Epidermal melanocyte (primary cell): Measurements from ENCODE around the gene ASH1L.
"Not testable (repeated sequence)": the region's sequence is repeated elsewhere in the genome, so short reads cannot be mapped to it uniquely, and the experiment has no call there.

Experiments
- DNase-seq: peaks from one replicate; pipeline ENCODE4 v3.0.0; 2011; ENCODE audit warnings: low spot score; ENCODE audit not compliant: insufficient read length

ASH1L gene

GRCh38 chr1:155307247-155307740, 255.3 kb downstream of the ASH1L start:
- no peak for DNase-seq

DNA sequence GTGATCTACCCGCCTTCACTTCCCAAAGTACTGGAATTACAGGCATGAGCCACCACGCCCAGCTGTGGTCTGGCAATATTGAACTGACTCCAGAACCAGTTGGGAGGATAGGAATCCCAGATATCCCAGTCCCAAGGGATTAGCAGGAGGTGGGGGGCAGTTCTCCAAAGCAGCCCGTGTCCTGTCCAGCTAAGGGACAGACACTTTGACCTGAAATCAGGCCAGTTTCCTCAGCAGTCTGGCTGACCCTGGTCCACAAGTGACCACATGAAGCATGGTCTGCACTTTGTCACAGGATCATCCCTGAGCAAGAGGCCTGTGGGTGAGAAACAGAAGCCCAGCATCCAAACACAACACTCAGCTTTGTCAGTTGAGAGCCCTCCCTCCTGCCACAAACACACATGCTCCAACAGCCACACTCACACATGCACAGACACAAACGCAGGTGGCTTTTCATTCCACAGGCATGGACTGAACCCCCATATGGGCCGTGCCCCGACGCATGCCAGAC, 256.7 kb downstream of the ASH1L start:
- no peak for DNase-seq

DNA sequence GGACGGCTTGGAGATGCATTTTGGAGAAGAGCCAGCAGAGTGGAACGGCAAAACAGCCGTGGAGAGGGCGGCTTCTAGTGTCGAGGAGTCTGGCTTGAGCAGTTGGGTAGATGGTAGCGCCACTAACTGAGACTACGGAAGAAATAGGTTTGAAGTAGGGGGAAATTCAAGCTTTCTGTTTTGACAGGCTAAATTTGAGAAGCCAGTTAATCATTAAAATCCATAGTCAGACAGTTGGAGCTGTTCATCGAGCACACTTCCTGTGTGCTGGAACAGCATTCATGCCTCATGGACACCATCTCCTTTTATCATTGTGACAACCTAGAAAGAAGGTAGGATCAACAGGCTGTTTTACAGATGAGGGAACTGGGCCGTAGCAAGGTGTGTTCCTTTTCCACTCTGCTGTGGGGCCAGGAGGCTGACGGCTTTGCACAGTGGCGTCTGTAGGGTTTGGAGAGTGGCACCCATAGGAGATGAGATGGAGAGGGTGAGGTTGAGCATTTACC, 258.0 kb downstream of the ASH1L start:
- no peak for DNase-seq

DNA sequence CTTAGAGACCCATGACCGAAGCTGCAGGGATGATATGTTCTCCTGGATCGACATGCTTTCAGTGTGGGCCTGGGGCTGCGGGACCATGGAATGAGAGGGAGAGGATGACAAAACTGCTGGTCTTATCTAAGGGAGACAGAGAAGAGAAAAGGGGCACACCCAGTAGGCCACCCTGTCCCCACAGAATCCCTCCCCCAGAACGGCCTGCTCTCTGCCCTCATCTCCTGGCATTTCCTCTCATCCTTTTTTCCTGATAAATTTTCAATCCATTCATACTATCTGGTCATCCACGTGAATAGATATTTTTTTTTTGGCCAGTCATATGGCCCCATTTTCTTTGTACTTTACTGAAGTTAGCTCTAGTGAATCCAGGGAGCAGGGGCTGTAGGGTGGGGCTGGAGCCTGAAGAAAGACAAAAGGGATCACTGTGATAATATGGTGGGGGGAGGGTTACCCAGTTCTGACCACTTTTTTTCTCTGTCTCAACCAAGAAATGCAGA, 261.2 kb downstream of the ASH1L start, which contains the start of gene PKLR:
PKLR (minus strand) TSS at position 97 of the 500 bp plus-strand sequence; CDS start at position 54, 43 bp downstream.
- no peak for DNase-seq

- no peak for DNase-seq
These were observed 261.9 kb downstream of the ASH1L start for GRCh38 chr1:155300553-155301329.

- no peak for DNase-seq
These were observed 262.6 kb downstream of the ASH1L start for GRCh38 chr1:155300024-155300423.

DNA sequence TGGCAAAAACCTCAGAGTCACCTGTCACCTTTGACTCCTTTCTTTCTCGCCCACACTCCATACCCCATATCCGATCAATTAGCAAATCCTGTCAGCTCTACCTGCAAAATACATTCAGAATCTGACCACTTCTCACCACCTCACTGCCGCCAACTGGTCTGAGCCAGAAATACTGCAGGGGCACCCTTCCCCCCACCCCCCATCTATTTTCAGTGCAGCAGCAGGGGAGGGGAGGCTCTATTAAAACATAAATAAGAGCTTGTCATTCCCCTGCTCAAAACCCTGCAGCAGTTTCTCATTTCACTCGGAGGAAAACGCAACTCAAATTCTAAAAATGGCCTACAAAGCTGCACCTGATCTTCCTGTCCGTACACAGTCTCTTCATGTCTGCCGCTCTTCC, 265.2 kb downstream of the ASH1L start:
- no peak for DNase-seq

- no peak for DNase-seq
These were observed 265.9 kb downstream of the ASH1L start for GRCh38 chr1:155296661-155297060.

- no peak for DNase-seq
These were observed 266.7 kb downstream of the ASH1L start for GRCh38 chr1:155295942-155296267.

GRCh38 chr1:155295183-155295941, 267.2 kb downstream of the ASH1L start:
- no peak for DNase-seq

DNA sequence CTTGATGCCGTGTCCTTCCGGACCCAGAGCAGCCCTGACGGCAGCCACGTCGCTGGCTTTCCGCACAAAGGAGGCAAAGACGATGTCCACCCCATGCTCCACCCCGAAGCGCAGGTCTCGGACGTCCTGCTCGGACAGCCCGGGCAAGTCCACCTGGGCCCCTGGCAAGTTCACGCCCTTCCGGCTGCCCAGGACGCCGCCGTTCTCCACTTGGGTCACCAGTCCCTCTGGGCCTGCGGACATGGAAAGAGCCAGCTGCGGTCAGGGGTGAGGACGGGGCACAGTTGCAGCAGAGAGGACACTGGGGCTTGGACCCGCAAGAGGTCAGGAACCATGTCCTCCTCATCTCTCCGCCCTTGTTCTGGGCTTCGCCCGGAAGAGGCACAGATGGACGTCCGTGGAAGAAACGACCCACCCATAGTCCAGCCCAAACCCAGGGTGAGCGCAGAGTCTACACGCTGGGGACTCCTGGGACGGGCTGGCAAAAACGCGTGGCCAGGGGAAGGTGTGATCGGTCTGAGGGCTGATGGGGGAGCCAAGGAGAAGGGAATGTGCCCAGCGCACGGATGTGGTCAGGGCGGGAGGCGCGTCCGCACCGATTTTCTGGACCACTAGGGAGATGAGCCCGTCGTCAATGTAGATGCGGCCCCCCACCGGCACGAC, 268.0 kb downstream of the ASH1L start:
- no peak for DNase-seq

GRCh38 chr1:155293086-155293749, 269.4 kb downstream of the ASH1L start:
- no peak for DNase-seq

- DNase-seq = not testable (repeated sequence)
These were observed 271.6 kb downstream of the ASH1L start for GRCh38 chr1:155291006-155291405.

DNA sequence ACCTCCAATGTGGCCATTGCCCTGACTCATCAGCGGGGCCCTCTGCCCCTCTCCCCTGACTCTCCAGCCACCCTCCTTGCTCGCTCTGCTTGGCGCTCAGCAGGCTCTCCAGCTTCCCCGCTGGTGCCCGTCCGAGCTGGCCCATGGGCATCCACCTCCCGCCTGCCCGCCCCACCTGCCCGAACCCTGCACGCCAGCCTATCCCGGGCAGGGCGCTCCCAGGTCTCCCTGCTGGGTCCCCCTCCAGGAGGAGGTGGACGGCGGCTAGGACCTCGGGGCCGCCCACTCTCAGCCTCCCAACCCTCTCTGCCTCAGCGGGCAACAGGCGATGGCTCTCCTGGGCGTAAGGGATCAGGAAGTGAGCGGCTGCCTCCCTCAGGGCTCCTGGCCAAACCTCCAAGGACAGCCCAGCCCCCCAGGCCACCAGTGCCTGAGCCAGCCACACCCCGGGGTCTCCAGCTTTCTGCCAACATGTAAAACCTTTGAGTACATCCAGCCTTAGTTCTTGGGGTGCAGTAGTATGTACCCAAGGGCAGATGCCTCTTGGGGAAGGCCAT, 274.5 kb downstream of the ASH1L start:
- no peak for DNase-seq

- DNase-seq = no peak
These were observed 276.1 kb downstream of the ASH1L start for GRCh38 chr1:155286544-155286943.

DNA sequence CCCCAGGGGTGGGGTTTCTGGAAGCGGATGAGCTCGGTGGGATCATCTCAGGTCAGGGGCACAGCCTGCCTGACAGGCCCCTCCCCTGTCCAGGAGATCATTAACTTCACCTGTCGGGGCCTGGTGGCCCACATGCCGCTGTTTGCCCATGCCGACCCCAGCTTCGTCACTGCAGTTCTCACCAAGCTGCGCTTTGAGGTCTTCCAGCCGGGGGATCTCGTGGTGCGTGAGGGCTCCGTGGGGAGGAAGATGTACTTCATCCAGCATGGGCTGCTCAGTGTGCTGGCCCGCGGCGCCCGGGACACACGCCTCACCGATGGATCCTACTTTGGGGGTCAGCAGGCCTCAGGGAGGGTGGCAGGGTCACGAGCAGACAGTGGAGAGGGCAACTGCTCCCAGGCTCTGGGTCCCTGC, 277.0 kb downstream of the ASH1L start:
- DNase-seq = no peak
